SKM-1 (cell line): Measurements from ENCODE around the gene TMEM259.

Experiments used
- DNase-seq: peaks from one replicate; lab custom pipeline; 2025; ENCODE audit not compliant: unreplicated experiment; lab: John Stamatoyannopoulos, UW

The TMEM259 gene

GRCh38 chr19:964116-964520 lies 56.8 kb downstream of the TMEM259 start:
- no peak for DNase-seq

- DNase-seq: no peak
Measured at GRCh38 chr19:963486-963951, 57.4 kb downstream of the TMEM259 start.

- no peak for DNase-seq
Measured at GRCh38 chr19:962683-963400, 58.1 kb downstream of the TMEM259 start.

GRCh38 chr19:961866-962620 lies 58.9 kb downstream of the TMEM259 start:
- DNase-seq: no peak

- no peak for DNase-seq
Measured at GRCh38 chr19:960601-960938, 60.4 kb downstream of the TMEM259 start.

GRCh38 chr19:960020-960419 lies 60.9 kb downstream of the TMEM259 start:
- no peak for DNase-seq
